Lower leg skin (tissue), 4 donors: Measurements from ENCODE around the gene PPP1R7. TPM values are rescaled to one million over a fixed set of nuclear protein-coding genes. Genes with fewer than 3 reads are reported as not detected.
A peak's percentile ranks its signal among the peaks of the same experiment; 100 is the strongest.

Experiments
- DNase-seq, 2 donors: peaks; one replicate each; pipeline ENCODE4 v3.0.0-alpha.2; 2019; ENCODE audit warnings: low spot score in 2 of 2
- H3K4me3 ChIP-seq: fragments of 200-600 bp; sonication (generic); 2 replicates; pipeline ENCODE4 v1.5.1; 2017; ENCODE audit warnings: mild to moderate bottlenecking, low read depth; ENCODE audit not compliant: poor library complexity, severe bottlenecking
- CTCF ChIP-seq, 3 donors: fragments of 450-650 bp; IDR thresholded peaks; one replicate each; pipeline ENCODE4 v1.5.1; 2016; ENCODE audit warnings: antibody characterized with exemption in 3 of 3, mild to moderate bottlenecking in 3 of 3, moderate library complexity in 2 of 3
- POLR2A ChIP-seq, 2 donors: fragments of 450-650 bp; IDR thresholded peaks; one replicate each; pipeline ENCODE4 v1.6.1; 2016 to 2017; ENCODE audit warnings: antibody characterized with exemption in 2 of 2, mild to moderate bottlenecking in 1 of 2, moderate library complexity in 1 of 2
- WGBS, 2 donors: methylation state at CpG; one replicate each; pipeline ENCODE4 v1.1.5; 2018; 5-methylcytosine and 5-hydroxymethylcytosine counted together
- intact Hi-C: fragments of 100-400 bp; cut with DNase I; formaldehyde crosslinking; loops from one replicate; pipeline ENCODE4 v1.15.0; 2023; ENCODE audit warnings: low total_unique reads
- total RNA-seq, 4 donors: library from RNA; depleted of rRNA; stranded (reverse); fragments of >200 nt; gene quantifications; one replicate each; pipeline ENCODE4 v1.1.0, GENCODE V29; 2016

The PPP1R7 gene
- total RNA-seq, 4 donors from 2014 or later = 36.8 to 68.7 (median 56.4) TPM

GRCh38 chr2:241214766-241215165 lies 64.5 kb downstream of the PPP1R7 start:
- no peak for DNase-seq
- TF ChIP-seq CTCF (IDR thresholded peaks at IDR 0.05) (no peak), POLR2A (IDR thresholded peaks at IDR 0.05) (no peak)
- no peak overlapping the region for H3K4me3 ChIP-seq
- intact Hi-C loops = no loop called here
- 67 to 71% methylated on average over 9 to 12 of the region's 12 CpGs for WGBS, 2 donors

GRCh38 chr2:241215421-241215820 lies 65.2 kb downstream of the PPP1R7 start:
- no peak overlapping the region for H3K4me3 ChIP-seq
- no peak for DNase-seq
- TF ChIP-seq CTCF (IDR thresholded peaks at IDR 0.05) (no peak), POLR2A (IDR thresholded peaks at IDR 0.05) (no peak)
- intact Hi-C loops = no loop called here
- 39 to 50% methylated on average over 6 to 9 of the region's 9 CpGs for WGBS, 2 donors

GRCh38 chr2:241216211-241216761 lies 66.0 kb downstream of the PPP1R7 start:
- TF ChIP-seq POLR2A (IDR thresholded peaks at IDR 0.05) = no peak
- TF ChIP-seq CTCF (IDR thresholded peaks at IDR 0.05) = no peak
- 41 to 49% methylated on average over 14 of the region's 14 CpGs for WGBS, 2 donors
- intact Hi-C loops = no loop called here
- DNase-seq = no peak
- H3K4me3 ChIP-seq = no peak overlapping the region

GRCh38 chr2:241217320-241218031 lies 67.2 kb downstream of the PPP1R7 start:
- no peak overlapping the region for H3K4me3 ChIP-seq
- peak; percentile 43 to 91 for DNase-seq
- WGBS, 2 donors = 1 to 5% methylated on average over 4 to 12 of the region's 77 CpGs
- intact Hi-C loops = no loop called here
- TF ChIP-seq CTCF (IDR thresholded peaks at IDR 0.05) = no peak
- TF ChIP-seq POLR2A (IDR thresholded peaks at IDR 0.05) = no peak

GRCh38 chr2:241218131-241219029 lies 68.1 kb downstream of the PPP1R7 start:
- H3K4me3 ChIP-seq = peak overlapping the region; percentile 37
- no peak for DNase-seq
- intact Hi-C loops = no loop called here
- TF ChIP-seq POLR2A (IDR thresholded peaks at IDR 0.05) (no peak), CTCF (IDR thresholded peaks at IDR 0.05) (no peak)
- WGBS, 2 donors = 1 to 2% methylated on average over 34 to 60 of the region's 83 CpGs
